ENCODE results near the gene TCEANC2. TPM values are rescaled to one million over a fixed set of nuclear protein-coding genes. Genes with fewer than 3 reads are reported as not detected.
A peak's percentile ranks its signal among the peaks of the same experiment; 100 is the strongest.

TCEANC2 gene
- total RNA-seq, 4 donors from 2014 or later, result 4.8 to 8.1 (median 6.4) TPM

DNA sequence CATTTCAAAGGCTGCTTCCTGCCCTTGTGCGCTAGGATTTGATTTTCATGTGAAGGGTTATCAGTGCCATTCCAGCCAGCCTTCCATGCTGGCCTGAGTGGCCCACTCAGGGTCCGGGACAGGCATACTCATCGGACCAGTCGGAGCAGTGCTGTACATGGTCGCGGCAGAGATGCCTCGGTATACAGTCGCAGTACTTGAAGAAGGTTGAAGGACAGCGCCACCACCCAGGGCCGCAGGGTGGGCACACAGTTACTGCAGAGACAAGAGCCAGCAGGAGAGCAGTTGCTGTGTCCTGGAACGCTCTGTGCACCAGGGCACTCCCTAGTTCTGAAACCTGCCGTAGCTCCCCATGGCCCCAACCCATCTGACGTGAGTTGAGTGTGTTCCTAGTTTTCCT is 44.5 kb upstream of the TCEANC2 start:
- Histone ChIP-seq H3K4me1 (no peaks in the 10 kb centered on the region), H3K27me3 (peaks cover 12% of the 10 kb centered on the region), H3K27ac (no peak overlapping the region), H3K4me3 (no peak overlapping the region), H3K36me3 (no peaks in the 10 kb centered on the region), H3K9me3 (no peaks in the 10 kb centered on the region)
- DNase-seq (ENCODE audit: low spot score in 2 of 2), result no peak
- 90% methylated on average over 11 of the region's 13 CpGs for WGBS
- TF ChIP-seq POLR2AphosphoS5 (IDR thresholded peaks at IDR 0.05), result no peak
- TF ChIP-seq EP300 (IDR thresholded peaks at IDR 0.05), result no peak

DNA sequence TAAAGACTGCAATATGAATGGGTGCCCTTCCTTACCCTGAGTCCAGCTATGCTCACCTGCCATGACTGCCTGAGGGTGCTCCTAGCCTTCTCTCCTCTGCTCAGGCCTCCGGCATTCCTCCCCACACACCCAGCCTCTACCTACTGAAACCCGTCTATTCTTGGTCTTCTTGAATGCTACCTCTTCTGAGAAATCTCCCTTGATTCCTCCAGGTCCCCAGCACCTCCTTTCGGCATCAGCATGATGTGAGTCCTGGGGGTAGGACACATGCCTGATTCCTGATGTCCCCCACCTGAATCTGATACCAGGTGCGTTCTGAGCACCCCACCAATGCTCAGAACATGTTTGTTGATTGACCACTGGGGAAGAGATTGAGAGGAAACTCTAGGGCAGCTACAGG is 44.0 kb upstream of the TCEANC2 start:
- H3K4me3 ChIP-seq, result no peak overlapping the region
- H3K36me3 ChIP-seq, result no peaks in the 10 kb centered on the region
- no peaks in the 10 kb centered on the region for H3K9me3 ChIP-seq
- TF ChIP-seq, protein P1, sequence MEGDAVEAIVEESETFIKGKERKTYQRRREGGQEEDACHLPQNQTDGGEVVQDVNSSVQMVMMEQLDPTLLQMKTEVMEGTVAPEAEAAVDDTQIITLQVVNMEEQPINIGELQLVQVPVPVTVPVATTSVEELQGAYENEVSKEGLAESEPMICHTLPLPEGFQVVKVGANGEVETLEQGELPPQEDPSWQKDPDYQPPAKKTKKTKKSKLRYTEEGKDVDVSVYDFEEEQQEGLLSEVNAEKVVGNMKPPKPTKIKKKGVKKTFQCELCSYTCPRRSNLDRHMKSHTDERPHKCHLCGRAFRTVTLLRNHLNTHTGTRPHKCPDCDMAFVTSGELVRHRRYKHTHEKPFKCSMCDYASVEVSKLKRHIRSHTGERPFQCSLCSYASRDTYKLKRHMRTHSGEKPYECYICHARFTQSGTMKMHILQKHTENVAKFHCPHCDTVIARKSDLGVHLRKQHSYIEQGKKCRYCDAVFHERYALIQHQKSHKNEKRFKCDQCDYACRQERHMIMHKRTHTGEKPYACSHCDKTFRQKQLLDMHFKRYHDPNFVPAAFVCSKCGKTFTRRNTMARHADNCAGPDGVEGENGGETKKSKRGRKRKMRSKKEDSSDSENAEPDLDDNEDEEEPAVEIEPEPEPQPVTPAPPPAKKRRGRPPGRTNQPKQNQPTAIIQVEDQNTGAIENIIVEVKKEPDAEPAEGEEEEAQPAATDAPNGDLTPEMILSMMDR (IDR thresholded peaks at IDR 0.05), result no peak
- no peak for TF ChIP-seq POLR2A (IDR thresholded peaks at IDR 0.05)
- no peak for TF ChIP-seq EP300 (IDR thresholded peaks at IDR 0.05)
- TF ChIP-seq POLR2AphosphoS5 (IDR thresholded peaks at IDR 0.05), result no peak
- DNase-seq (ENCODE audit: low spot score in 2 of 2), result no peak
- peaks cover 15% of the 10 kb centered on the region for H3K27me3 ChIP-seq
- 91% methylated on average over 4 of the region's 4 CpGs for WGBS
- H3K27ac ChIP-seq, result no peak overlapping the region
- no peaks in the 10 kb centered on the region for H3K4me1 ChIP-seq

DNA sequence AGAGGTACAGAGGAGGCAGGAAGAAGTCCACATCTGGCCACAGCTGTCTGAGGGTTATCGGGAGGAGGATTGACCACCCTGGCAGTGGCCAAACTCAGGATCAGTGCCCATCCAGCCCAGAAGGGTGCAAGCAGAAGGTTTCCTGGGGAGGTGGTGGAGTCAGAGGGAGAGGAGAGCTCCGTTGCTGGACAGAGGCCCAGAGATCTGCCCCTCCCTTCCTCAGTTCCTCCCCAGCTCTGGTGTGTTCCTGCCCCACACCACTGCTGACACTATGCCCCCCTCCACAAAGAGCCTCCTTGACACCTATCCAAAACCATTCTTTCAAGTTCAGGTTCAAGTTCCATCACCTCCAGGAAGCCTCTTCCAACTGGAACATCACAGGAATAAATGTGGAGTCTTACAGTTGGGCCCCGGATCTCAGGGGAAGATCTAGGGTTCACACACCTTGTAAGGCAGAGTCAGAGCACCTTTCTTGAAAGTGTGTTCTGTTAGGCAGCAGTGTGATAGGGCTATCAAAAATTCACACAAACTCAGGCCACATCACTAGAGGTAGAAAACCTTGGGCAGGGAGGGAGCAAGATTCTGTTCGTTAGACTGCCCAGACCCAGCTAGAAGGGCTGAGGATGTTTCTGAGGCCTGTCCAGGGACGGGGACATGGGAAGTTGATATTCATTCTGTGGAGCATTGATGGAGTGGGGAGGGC is 42.8 kb upstream of the TCEANC2 start:
- Histone ChIP-seq H3K9me3 (no peaks in the 10 kb centered on the region), H3K4me1 (peaks cover 4% of the 10 kb centered on the region), H3K4me3 (no peak overlapping the region), H3K27me3 (peaks cover 16% of the 10 kb centered on the region), H3K36me3 (no peaks in the 10 kb centered on the region), H3K27ac (no peak overlapping the region)
- TF ChIP-seq EP300 (IDR thresholded peaks at IDR 0.05) (no peak), POLR2A (IDR thresholded peaks at IDR 0.05) (no peak), POLR2AphosphoS5 (IDR thresholded peaks at IDR 0.05) (no peak)
- TF ChIP-seq, protein P1 (IDR thresholded peaks at IDR 0.05), result no peak
- no peak for DNase-seq (ENCODE audit: low spot score in 2 of 2)
- 73% methylated on average over 5 of the region's 5 CpGs for WGBS

DNA sequence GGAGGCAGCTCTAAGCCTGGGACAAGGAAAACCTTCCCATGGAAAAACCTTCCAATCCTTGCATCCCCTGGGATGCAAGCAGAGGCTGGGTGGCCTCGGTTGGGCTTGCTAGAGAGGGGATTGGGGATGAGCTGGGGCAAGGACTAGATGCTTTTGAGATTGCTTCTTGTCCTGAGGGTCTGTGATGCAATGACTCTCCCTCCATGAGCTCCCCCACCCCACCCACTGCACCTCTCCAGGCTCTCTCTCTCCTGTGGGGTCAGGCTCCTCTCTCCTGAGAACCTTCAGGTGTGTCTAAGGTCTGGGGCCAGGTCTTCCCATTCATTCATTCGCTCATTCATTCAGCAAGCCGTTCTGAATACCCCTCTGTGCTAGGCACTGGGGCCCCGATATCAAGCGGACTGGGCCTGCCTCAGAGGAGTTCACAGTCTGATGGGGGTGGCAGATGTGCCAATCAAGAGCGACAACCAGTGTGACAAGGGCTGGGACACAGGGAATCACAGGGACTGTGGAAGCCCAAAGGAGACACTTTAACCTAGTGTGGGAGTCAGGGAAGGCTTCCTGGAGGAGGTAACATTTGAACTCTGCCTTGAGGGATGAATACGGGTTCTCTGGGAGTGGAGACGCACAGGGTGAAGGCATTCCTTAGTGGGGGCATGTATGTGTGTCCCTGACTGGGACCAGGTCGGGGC is 41.9 kb upstream of the TCEANC2 start:
- Histone ChIP-seq H3K36me3 (no peaks in the 10 kb centered on the region), H3K27ac (no peak overlapping the region), H3K9me3 (no peaks in the 10 kb centered on the region), H3K27me3 (peaks cover 16% of the 10 kb centered on the region), H3K4me3 (no peak overlapping the region), H3K4me1 (peaks cover 13% of the 10 kb centered on the region)
- TF ChIP-seq EP300 (IDR thresholded peaks at IDR 0.05), result no peak
- no peak for TF ChIP-seq POLR2A (IDR thresholded peaks at IDR 0.05)
- TF ChIP-seq, protein P1 (IDR thresholded peaks at IDR 0.05), result no peak
- TF ChIP-seq POLR2AphosphoS5 (IDR thresholded peaks at IDR 0.05), result no peak
- 84% methylated on average over 9 of the region's 9 CpGs for WGBS
- no peak for DNase-seq (ENCODE audit: low spot score in 2 of 2)

DNA sequence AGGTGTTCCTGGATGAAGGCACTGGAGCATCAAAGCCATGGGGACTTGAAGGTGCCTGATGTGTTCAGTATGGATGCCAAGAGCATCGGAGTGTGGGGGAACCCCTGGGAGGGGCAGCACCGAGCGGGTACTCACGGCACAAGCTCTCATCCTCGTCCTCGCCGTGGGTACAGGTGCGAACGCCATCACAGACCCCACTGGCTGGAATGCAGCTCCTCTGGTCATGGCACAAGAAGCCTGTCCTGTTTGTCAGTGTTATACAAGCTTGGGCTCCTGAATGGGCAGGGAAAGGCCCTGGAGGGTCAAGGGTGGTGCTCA is 41.4 kb upstream of the TCEANC2 start:
- 77% methylated on average over 5 of the region's 9 CpGs for WGBS
- peaks cover 13% of the 10 kb centered on the region for H3K4me1 ChIP-seq
- H3K27ac ChIP-seq, result no peak overlapping the region
- H3K27me3 ChIP-seq, result peaks cover 16% of the 10 kb centered on the region
- no peaks in the 10 kb centered on the region for H3K9me3 ChIP-seq
- no peak overlapping the region for H3K4me3 ChIP-seq
- H3K36me3 ChIP-seq, result no peaks in the 10 kb centered on the region
- TF ChIP-seq POLR2A (IDR thresholded peaks at IDR 0.05) (no peak), EP300 (IDR thresholded peaks at IDR 0.05) (no peak), POLR2AphosphoS5 (IDR thresholded peaks at IDR 0.05) (no peak)
- TF ChIP-seq, protein P1 (IDR thresholded peaks at IDR 0.05), result no peak
- DNase-seq (ENCODE audit: low spot score in 2 of 2), result peak in 1 of 2 donors; percentile 40

Measured in suprapubic skin (tissue), 4 donors.